ENCODE data around the gene PIK3R4. TPM values are rescaled to one million over a fixed set of nuclear protein-coding genes. Genes with fewer than 3 reads are reported as not detected.

PIK3R4 gene
- total RNA-seq, 6 donors from 2014 or later = 24.6 to 44.2 (median 33.4) TPM

DNA sequence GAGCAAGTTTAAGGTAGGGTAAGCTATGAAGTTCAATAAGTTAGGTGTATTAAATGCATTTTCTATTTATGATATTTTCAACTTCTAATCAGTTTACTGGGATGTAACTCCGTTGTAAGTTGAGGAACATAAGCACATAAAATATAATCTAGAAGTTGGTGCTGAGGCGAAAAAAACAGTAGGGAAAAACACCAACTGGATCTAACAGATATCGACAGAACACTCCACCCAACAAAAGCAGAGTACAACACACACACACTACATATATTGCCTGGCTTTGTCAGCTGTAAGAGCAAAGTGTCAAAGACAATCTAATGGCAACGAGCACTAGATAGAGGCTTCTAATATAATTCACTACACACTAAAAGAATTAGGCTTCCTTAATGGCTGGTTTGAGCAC lies 8.4 kb downstream of the PIK3R4 start:
- no peak overlapping the region for H3K4me3 ChIP-seq
- 94 to 97% methylated on average over 4 of the region's 4 CpGs for WGBS, 2 donors
- H3K36me3 ChIP-seq = peaks cover 0 to 35% (median 9%) of the 10 kb centered on the region in 4 donors
- H3K27ac ChIP-seq = no peak overlapping the region
- DNase-seq (no peak), ATAC-seq (ENCODE audit: low FRiP score in 2 of 2) (no peak)
- no peaks in the 10 kb centered on the region for H3K9me3 ChIP-seq
- TF ChIP-seq POLR2A (IDR thresholded peaks at IDR 0.05) = no peak
- TF ChIP-seq POLR2AphosphoS5 (IDR thresholded peaks at IDR 0.05) = no peak
- no peak for TF ChIP-seq EP300 (IDR thresholded peaks at IDR 0.05)
- TF ChIP-seq, protein P1, sequence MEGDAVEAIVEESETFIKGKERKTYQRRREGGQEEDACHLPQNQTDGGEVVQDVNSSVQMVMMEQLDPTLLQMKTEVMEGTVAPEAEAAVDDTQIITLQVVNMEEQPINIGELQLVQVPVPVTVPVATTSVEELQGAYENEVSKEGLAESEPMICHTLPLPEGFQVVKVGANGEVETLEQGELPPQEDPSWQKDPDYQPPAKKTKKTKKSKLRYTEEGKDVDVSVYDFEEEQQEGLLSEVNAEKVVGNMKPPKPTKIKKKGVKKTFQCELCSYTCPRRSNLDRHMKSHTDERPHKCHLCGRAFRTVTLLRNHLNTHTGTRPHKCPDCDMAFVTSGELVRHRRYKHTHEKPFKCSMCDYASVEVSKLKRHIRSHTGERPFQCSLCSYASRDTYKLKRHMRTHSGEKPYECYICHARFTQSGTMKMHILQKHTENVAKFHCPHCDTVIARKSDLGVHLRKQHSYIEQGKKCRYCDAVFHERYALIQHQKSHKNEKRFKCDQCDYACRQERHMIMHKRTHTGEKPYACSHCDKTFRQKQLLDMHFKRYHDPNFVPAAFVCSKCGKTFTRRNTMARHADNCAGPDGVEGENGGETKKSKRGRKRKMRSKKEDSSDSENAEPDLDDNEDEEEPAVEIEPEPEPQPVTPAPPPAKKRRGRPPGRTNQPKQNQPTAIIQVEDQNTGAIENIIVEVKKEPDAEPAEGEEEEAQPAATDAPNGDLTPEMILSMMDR (IDR thresholded peaks at IDR 0.05) = no peak
- peaks cover 17 to 25% (median 20%) of the 10 kb centered on the region in 4 donors for H3K4me1 ChIP-seq
- H3K27me3 ChIP-seq = no peaks in the 10 kb centered on the region

DNA sequence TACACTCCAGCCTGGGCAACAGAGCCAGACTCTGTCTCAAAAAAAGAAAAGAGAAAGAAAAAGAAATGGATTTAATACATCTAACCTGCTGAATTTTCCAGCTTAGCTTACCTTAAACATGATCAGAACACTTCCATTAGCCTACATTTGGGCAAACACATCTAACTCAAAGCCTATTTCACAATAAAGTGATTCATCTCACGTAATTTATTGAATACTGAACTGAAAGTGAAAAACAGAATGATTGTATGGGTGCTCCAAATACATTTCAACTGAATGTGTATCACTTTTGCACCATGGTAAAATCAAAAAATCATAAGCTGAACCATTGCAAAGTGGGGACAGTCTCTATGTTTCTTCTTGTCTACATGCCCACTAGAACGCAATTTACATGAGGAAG lies 9.0 kb downstream of the PIK3R4 start:
- Histone ChIP-seq H3K4me1 (peaks cover 11 to 18% (median 15%) of the 10 kb centered on the region in 4 donors), H3K27ac (no peak overlapping the region), H3K9me3 (no peaks in the 10 kb centered on the region), H3K4me3 (no peak overlapping the region), H3K36me3 (peaks cover 0 to 36% (median 9%) of the 10 kb centered on the region in 4 donors), H3K27me3 (no peaks in the 10 kb centered on the region)
- DNase-seq (no peak), ATAC-seq (ENCODE audit: low FRiP score in 2 of 2) (no peak)
- TF ChIP-seq POLR2AphosphoS5 (IDR thresholded peaks at IDR 0.05) = no peak
- no peak for TF ChIP-seq EP300 (IDR thresholded peaks at IDR 0.05)
- no peak for TF ChIP-seq POLR2A (IDR thresholded peaks at IDR 0.05)
- TF ChIP-seq, protein P1 (IDR thresholded peaks at IDR 0.05) = no peak
- WGBS, 2 donors = 83 to 84% methylated on average over 2 of the region's 2 CpGs

DNA sequence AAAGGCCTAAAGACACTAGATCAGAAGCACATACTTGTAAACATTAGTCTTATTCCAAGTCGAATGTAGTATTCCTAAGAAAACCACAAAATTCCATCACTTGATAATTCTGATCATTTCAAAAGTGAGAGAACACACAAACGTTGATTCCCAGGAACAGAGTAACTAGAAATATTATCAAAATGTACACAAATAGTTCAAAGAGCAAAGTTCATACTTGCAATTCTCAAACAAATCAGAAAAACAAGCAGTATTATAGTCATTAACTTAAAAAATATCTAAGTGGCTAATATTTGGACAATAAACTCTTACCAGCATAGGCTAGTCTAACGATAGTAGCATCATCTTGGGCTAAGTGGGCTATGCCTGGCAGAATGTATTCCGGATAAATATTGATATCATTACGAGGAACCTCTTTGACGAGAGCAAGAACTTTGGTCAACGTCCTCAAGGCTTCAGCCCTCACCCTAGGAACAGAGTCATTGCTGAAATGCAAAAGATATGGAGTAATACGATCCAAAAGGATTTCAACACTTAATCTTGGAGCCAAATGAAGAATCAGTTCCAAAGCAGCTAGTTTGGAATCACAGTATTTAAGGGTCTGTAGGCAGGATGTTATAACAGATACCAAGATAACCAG lies 13.3 kb downstream of the PIK3R4 start:
- ATAC-seq (ENCODE audit: low FRiP score in 2 of 2) (no peak), DNase-seq (no peak)
- TF ChIP-seq POLR2AphosphoS5 (IDR thresholded peaks at IDR 0.05) = no peak
- TF ChIP-seq EP300 (IDR thresholded peaks at IDR 0.05) = no peak
- TF ChIP-seq POLR2A (IDR thresholded peaks at IDR 0.05) = no peak
- TF ChIP-seq, protein P1 (IDR thresholded peaks at IDR 0.05) = no peak
- Histone ChIP-seq H3K9me3 (no peaks in the 10 kb centered on the region), H3K4me1 (peaks cover 0 to 4% (median 0%) of the 10 kb centered on the region in 4 donors), H3K27me3 (no peaks in the 10 kb centered on the region), H3K36me3 (peaks cover 0 to 24% (median 9%) of the 10 kb centered on the region in 4 donors), H3K4me3 (no peak overlapping the region), H3K27ac (peak overlapping the region in 2 of 4 donors; percentile 40 to 51)
- 63 to 73% methylated on average over 8 of the region's 8 CpGs for WGBS, 2 donors

DNA sequence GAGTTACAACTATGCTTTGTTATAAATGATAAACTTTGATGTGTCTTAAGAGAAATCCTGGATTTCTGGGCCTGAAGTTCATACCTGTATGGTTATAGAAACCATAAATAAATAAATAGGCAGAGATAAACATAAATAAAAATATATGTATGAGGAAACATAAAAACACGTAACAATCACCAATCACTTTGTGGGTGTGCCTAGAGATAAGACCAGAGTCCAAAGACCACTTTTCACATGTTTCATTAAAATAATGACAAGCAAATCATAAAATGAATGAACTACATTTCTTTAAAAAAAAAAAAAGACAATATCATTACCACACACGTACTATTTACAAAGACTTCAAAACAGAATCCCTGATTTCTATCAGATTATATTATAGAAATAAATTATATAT lies 14.1 kb downstream of the PIK3R4 start:
- H3K27me3 ChIP-seq = no peaks in the 10 kb centered on the region
- H3K27ac ChIP-seq = no peak overlapping the region
- ATAC-seq (ENCODE audit: low FRiP score in 2 of 2) (no peak), DNase-seq (no peak)
- 86 to 93% methylated on average over 2 of the region's 2 CpGs for WGBS, 2 donors
- no peak overlapping the region for H3K4me3 ChIP-seq
- peaks cover 0 to 24% (median 9%) of the 10 kb centered on the region in 4 donors for H3K36me3 ChIP-seq
- peaks cover 0 to 6% (median 0%) of the 10 kb centered on the region in 4 donors for H3K4me1 ChIP-seq
- TF ChIP-seq, protein P1 (IDR thresholded peaks at IDR 0.05) = no peak
- TF ChIP-seq EP300 (IDR thresholded peaks at IDR 0.05) = no peak
- no peaks in the 10 kb centered on the region for H3K9me3 ChIP-seq

DNA sequence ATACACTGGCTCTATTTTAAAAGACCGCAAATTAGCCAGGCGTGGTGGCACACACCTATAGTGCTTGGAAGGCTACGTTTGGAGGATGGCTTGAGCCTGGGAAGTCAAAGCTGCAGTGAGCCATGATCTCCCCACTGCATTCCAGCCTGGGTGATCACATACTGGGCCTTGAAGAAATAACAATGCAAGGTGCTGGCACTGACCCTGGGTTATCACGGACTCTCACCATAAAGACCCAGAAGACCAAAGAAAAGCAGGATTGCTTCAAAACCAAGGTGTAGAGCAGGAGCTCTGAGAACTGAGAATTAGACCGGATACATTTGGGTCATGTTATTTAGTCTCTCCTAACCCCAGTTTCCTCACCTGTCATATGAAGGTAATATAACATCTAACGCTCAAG lies 14.8 kb downstream of the PIK3R4 start:
- Histone ChIP-seq H3K4me1 (peaks cover 0 to 6% (median 0%) of the 10 kb centered on the region in 4 donors), H3K4me3 (no peak overlapping the region), H3K27me3 (no peaks in the 10 kb centered on the region), H3K9me3 (no peaks in the 10 kb centered on the region), H3K36me3 (peaks cover 0 to 24% (median 9%) of the 10 kb centered on the region in 4 donors), H3K27ac (peak overlapping the region in 1 of 4 donors; percentile 24)
- WGBS, 2 donors = 93 to 98% methylated on average over 6 of the region's 6 CpGs
- ATAC-seq (ENCODE audit: low FRiP score in 2 of 2) = no peak
- TF ChIP-seq, protein P1 (IDR thresholded peaks at IDR 0.05) = no peak
- TF ChIP-seq EP300 (IDR thresholded peaks at IDR 0.05) = no peak
- TF ChIP-seq POLR2A (IDR thresholded peaks at IDR 0.05) = no peak
- TF ChIP-seq POLR2AphosphoS5 (IDR thresholded peaks at IDR 0.05) = no peak
- DNase-seq = no peak
